Occipital lobe (tissue), 2 donors: ENCODE results near the gene AKIRIN2. TPM values are rescaled to one million over a fixed set of nuclear protein-coding genes. Genes with fewer than 3 reads are reported as not detected.

ENCODE experiments used
- DNase-seq: peaks from one replicate; lab custom pipeline; 2025; lab: John Stamatoyannopoulos, UW
- total RNA-seq: library from RNA; depleted of rRNA; stranded (reverse); fragments of >200 nt; gene quantifications from one replicate; pipeline ENCODE4 v1.2.3, GENCODE V29; 2014

Gene AKIRIN2
- 68.8 TPM for total RNA-seq

GRCh38 chr6:87701676-87702588 is at the start of gene AKIRIN2:
Gene AKIRIN2, minus strand, starts transcription at chr6:87702233. Its CDS starts 549 bp downstream, at chr6:87701684.
- DNase-seq = peak; percentile 96

DNA sequence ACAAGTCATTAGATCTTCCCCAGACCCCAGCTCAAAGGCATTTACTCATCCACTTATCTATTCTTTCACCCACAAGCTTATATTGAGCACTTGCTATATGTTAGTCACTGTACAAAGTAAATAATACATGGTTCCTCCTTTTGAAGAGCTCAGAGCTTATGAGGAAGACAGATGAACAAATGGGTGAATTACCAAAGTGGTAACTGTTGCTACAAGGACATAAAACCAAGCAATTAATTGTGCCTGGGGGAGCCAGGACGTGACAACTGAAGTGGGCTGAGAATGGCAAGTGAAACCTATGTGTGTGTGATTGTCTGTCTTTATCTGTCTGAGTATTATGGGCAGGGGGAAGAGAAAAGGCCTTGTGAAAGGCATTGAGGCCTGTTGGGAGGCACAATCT is 45.6 kb upstream of the AKIRIN2 start:
- no peak for DNase-seq

DNA sequence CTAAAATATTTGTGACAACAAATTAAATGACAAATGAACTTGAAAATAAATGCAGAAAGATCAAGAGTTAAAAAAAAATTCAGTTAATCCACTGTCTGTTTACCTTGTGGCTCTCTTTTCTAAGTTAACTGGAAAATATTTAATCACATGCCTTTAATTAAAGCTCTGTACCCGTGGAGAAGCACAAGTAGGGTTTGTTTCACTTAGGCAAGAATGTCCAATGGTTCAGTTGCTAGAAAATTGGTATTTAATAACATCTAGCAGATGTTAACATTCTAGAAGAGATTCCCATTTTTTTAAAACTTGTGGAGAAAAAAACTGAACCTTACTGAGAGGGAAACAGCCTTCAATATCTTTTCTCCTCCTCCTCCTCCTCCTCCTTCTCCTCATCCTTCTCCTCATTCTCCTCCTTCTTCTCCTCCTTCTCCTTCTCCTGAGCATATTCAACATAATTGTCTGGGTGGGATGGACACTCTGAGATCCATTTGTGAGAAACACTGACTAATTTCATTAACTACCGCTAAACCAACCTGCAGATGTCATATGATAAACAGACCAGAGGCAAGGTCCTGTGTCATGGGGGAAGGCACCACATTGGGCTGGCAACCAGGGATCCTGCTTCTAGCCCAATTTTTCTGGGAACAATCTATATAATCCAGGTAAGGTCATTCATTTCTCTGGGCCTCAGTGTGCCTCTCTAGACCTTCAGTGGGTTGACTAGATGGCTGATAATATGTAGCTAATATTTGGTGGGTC is 44.1 kb upstream of the AKIRIN2 start:
- no peak for DNase-seq

- DNase-seq = no peak
Observed at GRCh38 chr6:87743454-87743853, 41.4 kb upstream of the AKIRIN2 start.

GRCh38 chr6:87742106-87742505 is 40.1 kb upstream of the AKIRIN2 start:
- no peak for DNase-seq

DNA sequence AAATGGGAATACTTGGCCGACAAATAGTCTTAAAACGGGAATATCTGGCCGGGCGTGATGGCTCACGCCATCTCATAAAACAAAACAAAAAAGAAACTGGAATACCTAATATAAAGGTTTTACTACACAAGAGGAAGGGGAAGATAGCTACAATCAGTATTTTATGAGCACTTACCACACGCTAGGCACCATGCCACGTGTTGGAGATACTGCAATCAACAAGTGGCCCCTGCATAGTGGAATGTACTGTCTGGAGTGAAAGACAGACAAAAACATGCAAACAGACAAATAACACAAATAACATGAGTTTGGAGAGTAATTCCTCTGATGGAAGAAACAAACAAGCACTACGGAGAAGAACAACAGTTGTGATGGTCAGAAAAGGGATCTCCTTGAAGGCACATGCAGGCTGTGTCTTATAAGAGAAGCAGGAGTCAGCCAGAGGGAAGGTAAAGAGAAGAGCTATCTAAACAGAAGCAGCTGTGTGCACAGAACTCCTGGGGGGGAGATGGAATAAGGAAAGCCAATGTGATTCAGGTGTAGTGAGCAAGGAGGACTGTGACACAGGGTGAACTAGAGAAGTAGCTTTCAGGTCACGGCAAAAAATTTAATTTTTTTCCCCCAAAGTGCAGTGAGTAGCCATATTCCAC is 39.1 kb upstream of the AKIRIN2 start:
- no peak for DNase-seq

DNA sequence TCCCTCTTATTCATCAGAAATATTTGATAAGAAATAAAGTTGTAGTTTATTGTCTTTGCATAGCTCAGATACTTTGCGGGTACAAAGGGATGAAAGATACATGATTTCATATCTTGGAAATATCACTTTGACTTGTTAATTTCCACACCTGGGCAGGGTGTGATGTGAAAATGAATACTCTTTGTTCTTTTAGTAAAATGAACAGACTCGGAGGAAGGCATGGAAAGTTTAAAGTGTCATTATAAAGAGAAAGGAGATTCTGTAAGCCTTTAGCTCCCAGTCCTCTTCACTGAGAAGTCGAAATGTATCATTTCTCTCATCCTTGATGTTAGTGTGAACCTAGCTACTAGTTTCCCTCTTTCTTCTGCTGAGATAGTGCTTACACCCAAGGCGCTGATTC is 36.7 kb upstream of the AKIRIN2 start:
- no peak for DNase-seq

- no peak for DNase-seq
Observed at GRCh38 chr6:87738000-87738399, 36.0 kb upstream of the AKIRIN2 start.

GRCh38 chr6:87736809-87737540 is 34.9 kb upstream of the AKIRIN2 start:
- no peak for DNase-seq

- no peak for DNase-seq
Observed at GRCh38 chr6:87731818-87732661, 30.0 kb upstream of the AKIRIN2 start.

DNA sequence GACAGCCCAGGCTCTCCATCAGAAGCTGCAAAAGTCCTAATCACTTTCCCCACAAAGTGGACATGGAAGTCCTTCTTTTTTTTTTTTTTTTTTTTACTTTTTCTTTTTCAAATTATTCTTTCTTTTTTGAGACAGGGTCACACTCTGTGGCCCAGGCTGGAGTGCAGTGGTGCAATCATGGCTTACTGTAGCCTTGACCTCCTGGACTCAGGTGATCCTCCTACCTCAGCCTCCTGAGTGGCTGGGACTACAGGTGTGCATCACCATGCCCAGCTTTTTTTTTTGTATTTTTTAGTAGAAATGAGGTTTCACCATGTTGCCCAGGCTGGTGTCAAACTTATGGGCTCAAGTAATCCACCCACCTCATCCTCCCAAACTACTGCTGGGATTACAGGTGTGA is 29.0 kb upstream of the AKIRIN2 start:
- DNase-seq = no peak

GRCh38 chr6:87729965-87730719 is 28.1 kb upstream of the AKIRIN2 start:
- no peak for DNase-seq

DNA sequence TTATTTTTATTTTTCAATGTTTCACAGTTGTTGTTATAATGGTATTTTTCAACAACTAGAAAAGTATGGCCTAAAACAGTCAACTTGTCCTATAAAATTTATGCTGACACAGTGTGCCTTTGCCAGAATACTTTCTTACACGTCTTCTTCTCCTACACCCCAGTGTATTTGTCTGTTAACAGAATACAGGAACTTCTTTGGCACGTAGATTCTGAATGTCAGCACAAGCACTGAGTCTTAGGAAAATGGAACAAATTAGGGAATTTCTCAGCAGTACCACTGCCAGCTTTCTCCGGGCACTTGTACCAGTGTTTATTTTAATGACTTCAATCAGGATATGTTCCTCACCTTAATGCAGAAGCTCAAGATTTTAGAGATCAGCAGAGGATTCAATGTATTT is 26.7 kb upstream of the AKIRIN2 start:
- DNase-seq = no peak

- no peak for DNase-seq
Observed at GRCh38 chr6:87724983-87725811, 23.2 kb upstream of the AKIRIN2 start.

GRCh38 chr6:87723170-87724078 is 21.4 kb upstream of the AKIRIN2 start:
- DNase-seq = peak; percentile 59

DNA sequence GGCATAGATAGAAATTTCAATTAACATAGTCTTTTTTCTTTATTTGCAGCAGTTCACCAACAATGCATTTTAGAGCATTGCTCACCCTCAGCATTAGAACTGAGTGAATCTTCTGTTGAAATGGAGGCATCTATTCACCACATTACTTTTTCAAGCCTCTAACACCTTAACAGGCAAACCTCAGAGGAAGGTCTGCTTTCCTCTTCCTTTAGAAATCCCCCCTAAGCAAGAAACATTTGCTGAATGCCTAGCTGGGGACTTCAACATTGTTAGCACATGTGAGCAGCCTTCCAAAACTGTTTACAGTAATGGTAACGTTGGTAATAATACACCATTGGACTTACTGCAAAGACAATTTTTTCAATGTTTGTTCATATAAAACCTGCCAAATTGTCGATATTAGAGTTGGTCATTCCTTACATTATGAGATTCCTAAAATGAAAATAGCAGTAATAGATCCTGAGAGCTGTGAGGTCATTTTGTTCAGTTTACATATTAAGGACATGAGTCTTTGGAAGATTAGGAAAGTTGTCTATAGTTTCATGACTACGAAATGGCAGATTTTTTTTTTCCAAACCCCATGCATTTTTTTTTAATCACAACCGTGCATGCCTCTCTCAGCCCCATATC is 20.6 kb upstream of the AKIRIN2 start:
- DNase-seq = no peak

- no peak for DNase-seq
Observed at GRCh38 chr6:87721311-87721710, 19.3 kb upstream of the AKIRIN2 start.
